ENCODE measurements around the gene CCDC88B.
"Not testable (repeated sequence)": the region's sequence is repeated elsewhere in the genome, so short reads cannot be mapped to it uniquely, and the experiment has no call there.

CCDC88B gene

GRCh38 chr11:64315667-64316526, 24.1 kb upstream of the CCDC88B start:
- not testable (repeated sequence) for H3K4me3 ChIP-seq (ENCODE audit: low read length in 2 of 2); H3K9ac ChIP-seq (ENCODE audit: low read depth in 1 of 2, low read length in 2 of 2); H3K9me3 ChIP-seq (ENCODE audit: control insufficient read depth in 2 of 2, low read length in 2 of 2); H3K27me3 ChIP-seq (ENCODE audit: control insufficient read depth in 2 of 2, insufficient read depth in 2 of 2, low read length in 2 of 2)
- peaks cover 35 to 36% of the 10 kb centered on the region in 2 donors for H3K36me3 ChIP-seq (ENCODE audit: control insufficient read depth in 2 of 2, insufficient read depth in 2 of 2, low read length in 2 of 2)
- H3K4me1 ChIP-seq (ENCODE audit: control insufficient read depth in 2 of 2, insufficient read depth in 2 of 2, low read length in 2 of 2) = peaks cover 25 to 34% of the 10 kb centered on the region in 2 donors
- H3K27ac ChIP-seq (ENCODE audit: low read depth in 2 of 2, low read length in 2 of 2) = peak overlapping the region in 1 of 2 donors; percentile 9

- peaks cover 31 to 43% of the 10 kb centered on the region in 2 donors for H3K4me1 ChIP-seq (ENCODE audit: control insufficient read depth in 2 of 2, insufficient read depth in 2 of 2, low read length in 2 of 2)
- peaks cover 34 to 35% of the 10 kb centered on the region in 2 donors for H3K36me3 ChIP-seq (ENCODE audit: control insufficient read depth in 2 of 2, insufficient read depth in 2 of 2, low read length in 2 of 2)
Observed at GRCh38 chr11:64316672-64317324, 23.2 kb upstream of the CCDC88B start.

DNA sequence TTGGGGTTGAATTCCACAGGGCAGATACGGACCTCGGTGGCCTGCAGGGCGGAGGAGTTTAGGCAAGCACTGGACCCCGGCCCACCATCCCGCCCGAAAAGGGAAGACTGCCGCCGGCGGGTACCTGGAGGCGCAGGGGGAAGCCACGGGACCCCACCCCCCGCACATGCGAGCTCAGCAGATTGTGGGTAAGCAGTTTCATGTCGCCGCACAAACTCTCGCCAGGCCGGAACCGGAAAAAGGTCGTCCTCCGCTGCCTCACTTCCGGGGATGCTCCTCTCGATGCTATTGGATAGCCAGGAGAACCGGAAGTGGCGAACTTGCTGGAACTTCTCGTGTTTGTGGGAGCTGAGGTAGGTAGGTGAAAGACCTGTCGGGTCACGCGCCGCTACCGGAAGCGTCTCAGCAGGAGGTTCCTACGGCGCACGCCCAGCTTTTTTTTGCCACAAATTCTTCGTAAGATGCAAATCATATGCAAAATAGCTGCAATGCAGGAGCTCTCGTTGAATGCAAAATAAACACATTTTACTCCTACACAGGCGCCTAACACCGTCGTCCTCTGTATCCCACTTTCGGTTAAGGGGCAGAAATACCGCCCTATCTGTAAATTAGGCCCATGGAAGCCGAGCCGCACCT, 22.6 kb upstream of the CCDC88B start, which contains the start of gene TRMT112:
TSS of gene TRMT112 (minus strand) at position 235 of the 636 bp plus-strand sequence. CDS start at position 202, 33 bp downstream.
- H3K36me3 ChIP-seq (ENCODE audit: control insufficient read depth in 2 of 2, insufficient read depth in 2 of 2, low read length in 2 of 2) = peaks cover 36 to 37% of the 10 kb centered on the region in 2 donors
- no peaks in the 10 kb centered on the region for H3K9me3 ChIP-seq (ENCODE audit: control insufficient read depth in 2 of 2, low read length in 2 of 2)
- H3K4me3 ChIP-seq (ENCODE audit: low read length in 2 of 2) = peak within 1 kb of the TSS; percentile 78 to 96
- peak within 1 kb of the TSS; percentile 98 to 100 for H3K27ac ChIP-seq (ENCODE audit: low read depth in 2 of 2, low read length in 2 of 2)
- H3K4me1 ChIP-seq (ENCODE audit: control insufficient read depth in 2 of 2, insufficient read depth in 2 of 2, low read length in 2 of 2) = peaks cover 34 to 49% of the 10 kb centered on the region in 2 donors
- peak within 1 kb of the TSS; percentile 88 to 99 for H3K9ac ChIP-seq (ENCODE audit: low read depth in 1 of 2, low read length in 2 of 2)
- H3K27me3 ChIP-seq (ENCODE audit: control insufficient read depth in 2 of 2, insufficient read depth in 2 of 2, low read length in 2 of 2) = no peaks in the 10 kb centered on the region

More at GRCh38 chr11:64316672-64317324, 23.2 kb upstream of the CCDC88B start:
- H3K9me3 ChIP-seq (ENCODE audit: control insufficient read depth in 2 of 2, low read length in 2 of 2) = no peaks in the 10 kb centered on the region
- no peaks in the 10 kb centered on the region for H3K27me3 ChIP-seq (ENCODE audit: control insufficient read depth in 2 of 2, insufficient read depth in 2 of 2, low read length in 2 of 2)
- peak overlapping the region; percentile 88 to 99 for H3K9ac ChIP-seq (ENCODE audit: low read depth in 1 of 2, low read length in 2 of 2)
- peak overlapping the region; percentile 98 to 100 for H3K27ac ChIP-seq (ENCODE audit: low read depth in 2 of 2, low read length in 2 of 2)
- peak overlapping the region; percentile 78 to 96 for H3K4me3 ChIP-seq (ENCODE audit: low read length in 2 of 2)

- H3K27ac ChIP-seq (ENCODE audit: low read depth in 2 of 2, low read length in 2 of 2) = peak within 1 kb of the TSS; percentile 98 to 100
- no peaks in the 10 kb centered on the region for H3K27me3 ChIP-seq (ENCODE audit: control insufficient read depth in 2 of 2, insufficient read depth in 2 of 2, low read length in 2 of 2)
- no peaks in the 10 kb centered on the region for H3K9me3 ChIP-seq (ENCODE audit: control insufficient read depth in 2 of 2, low read length in 2 of 2)
- H3K4me3 ChIP-seq (ENCODE audit: low read length in 2 of 2) = peak within 1 kb of the TSS; percentile 78 to 96
- peaks cover 34 to 36% of the 10 kb centered on the region in 2 donors for H3K36me3 ChIP-seq (ENCODE audit: control insufficient read depth in 2 of 2, insufficient read depth in 2 of 2, low read length in 2 of 2)
- peaks cover 42 to 53% of the 10 kb centered on the region in 2 donors for H3K4me1 ChIP-seq (ENCODE audit: control insufficient read depth in 2 of 2, insufficient read depth in 2 of 2, low read length in 2 of 2)
- H3K9ac ChIP-seq (ENCODE audit: low read depth in 1 of 2, low read length in 2 of 2) = peak within 1 kb of the TSS; percentile 88 to 99
Observed at GRCh38 chr11:64317961-64318765, 21.8 kb upstream of the CCDC88B start, which contains the start of gene PRDX5. Gene PRDX5 (plus strand): TSS chr11:64318121. CDS start chr11:64318216, 95 bp downstream.

- peak overlapping the region; percentile 88 to 99 for H3K9ac ChIP-seq (ENCODE audit: low read depth in 1 of 2, low read length in 2 of 2)
- peak overlapping the region; percentile 98 to 100 for H3K27ac ChIP-seq (ENCODE audit: low read depth in 2 of 2, low read length in 2 of 2)
- H3K27me3 ChIP-seq (ENCODE audit: control insufficient read depth in 2 of 2, insufficient read depth in 2 of 2, low read length in 2 of 2) = no peaks in the 10 kb centered on the region
- no peaks in the 10 kb centered on the region for H3K9me3 ChIP-seq (ENCODE audit: control insufficient read depth in 2 of 2, low read length in 2 of 2)
- peak overlapping the region; percentile 78 to 96 for H3K4me3 ChIP-seq (ENCODE audit: low read length in 2 of 2)
- H3K4me1 ChIP-seq (ENCODE audit: control insufficient read depth in 2 of 2, insufficient read depth in 2 of 2, low read length in 2 of 2) = peaks cover 45 to 53% of the 10 kb centered on the region in 2 donors
- H3K36me3 ChIP-seq (ENCODE audit: control insufficient read depth in 2 of 2, insufficient read depth in 2 of 2, low read length in 2 of 2) = peaks cover 30 to 36% of the 10 kb centered on the region in 2 donors
Observed at GRCh38 chr11:64318766-64319761, 20.9 kb upstream of the CCDC88B start.

DNA sequence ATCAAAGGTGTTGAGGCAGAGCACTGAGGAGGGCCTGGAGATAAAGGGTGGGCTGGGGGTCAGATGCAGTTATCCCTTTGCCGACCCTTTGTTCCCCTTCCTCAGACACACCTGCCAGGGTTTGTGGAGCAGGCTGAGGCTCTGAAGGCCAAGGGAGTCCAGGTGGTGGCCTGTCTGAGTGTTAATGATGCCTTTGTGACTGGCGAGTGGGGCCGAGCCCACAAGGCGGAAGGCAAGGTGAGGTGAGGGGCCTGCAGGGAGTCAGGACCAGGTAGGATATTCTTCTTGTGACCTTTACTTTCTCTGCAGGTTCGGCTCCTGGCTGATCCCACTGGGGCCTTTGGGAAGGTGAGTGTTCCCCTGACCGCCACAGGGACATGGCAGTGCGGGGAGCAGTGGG, 19.4 kb upstream of the CCDC88B start:
- H3K27ac ChIP-seq (ENCODE audit: low read depth in 2 of 2, low read length in 2 of 2) = peak overlapping the region; percentile 98 to 100

GRCh38 chr11:64321026-64321425, 19.0 kb upstream of the CCDC88B start:
- no peaks in the 10 kb centered on the region for H3K27me3 ChIP-seq (ENCODE audit: control insufficient read depth in 2 of 2, insufficient read depth in 2 of 2, low read length in 2 of 2)
- H3K9me3 ChIP-seq (ENCODE audit: control insufficient read depth in 2 of 2, low read length in 2 of 2) = no peaks in the 10 kb centered on the region
- peaks cover 44 to 47% of the 10 kb centered on the region in 2 donors for H3K4me1 ChIP-seq (ENCODE audit: control insufficient read depth in 2 of 2, insufficient read depth in 2 of 2, low read length in 2 of 2)
- peak overlapping the region; percentile 32 to 45 for H3K9ac ChIP-seq (ENCODE audit: low read depth in 1 of 2, low read length in 2 of 2)
- H3K36me3 ChIP-seq (ENCODE audit: control insufficient read depth in 2 of 2, insufficient read depth in 2 of 2, low read length in 2 of 2) = peaks cover 12 to 18% of the 10 kb centered on the region in 2 donors
- H3K4me3 ChIP-seq (ENCODE audit: low read length in 2 of 2) = no peak overlapping the region
- peak overlapping the region; percentile 98 to 100 for H3K27ac ChIP-seq (ENCODE audit: low read depth in 2 of 2, low read length in 2 of 2)

More for the DNA sequence above, 19.4 kb upstream of the CCDC88B start:
- peaks cover 16 to 23% of the 10 kb centered on the region in 2 donors for H3K36me3 ChIP-seq (ENCODE audit: control insufficient read depth in 2 of 2, insufficient read depth in 2 of 2, low read length in 2 of 2)
- H3K9me3 ChIP-seq (ENCODE audit: control insufficient read depth in 2 of 2, low read length in 2 of 2) = no peaks in the 10 kb centered on the region
- peak overlapping the region; percentile 41 to 88 for H3K9ac ChIP-seq (ENCODE audit: low read depth in 1 of 2, low read length in 2 of 2)
- no peaks in the 10 kb centered on the region for H3K27me3 ChIP-seq (ENCODE audit: control insufficient read depth in 2 of 2, insufficient read depth in 2 of 2, low read length in 2 of 2)
- peak overlapping the region; percentile 5 to 6 for H3K4me3 ChIP-seq (ENCODE audit: low read length in 2 of 2)
- H3K4me1 ChIP-seq (ENCODE audit: control insufficient read depth in 2 of 2, insufficient read depth in 2 of 2, low read length in 2 of 2) = peaks cover 45 to 48% of the 10 kb centered on the region in 2 donors

DNA sequence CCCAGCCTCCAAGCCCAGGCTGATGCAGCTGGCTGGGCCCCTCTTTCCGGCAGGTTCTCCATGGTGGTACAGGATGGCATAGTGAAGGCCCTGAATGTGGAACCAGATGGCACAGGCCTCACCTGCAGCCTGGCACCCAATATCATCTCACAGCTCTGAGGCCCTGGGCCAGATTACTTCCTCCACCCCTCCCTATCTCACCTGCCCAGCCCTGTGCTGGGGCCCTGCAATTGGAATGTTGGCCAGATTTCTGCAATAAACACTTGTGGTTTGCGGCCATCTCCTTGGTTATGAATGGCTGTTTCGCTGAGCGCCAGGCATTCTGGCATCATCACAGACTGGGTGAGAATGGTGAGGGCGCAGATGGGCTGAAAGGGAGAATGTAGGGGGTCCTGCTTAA, 18.5 kb upstream of the CCDC88B start:
- no peaks in the 10 kb centered on the region for H3K9me3 ChIP-seq (ENCODE audit: control insufficient read depth in 2 of 2, low read length in 2 of 2)
- H3K27me3 ChIP-seq (ENCODE audit: control insufficient read depth in 2 of 2, insufficient read depth in 2 of 2, low read length in 2 of 2) = no peaks in the 10 kb centered on the region
- peaks cover 9 to 13% of the 10 kb centered on the region in 2 donors for H3K36me3 ChIP-seq (ENCODE audit: control insufficient read depth in 2 of 2, insufficient read depth in 2 of 2, low read length in 2 of 2)
- H3K27ac ChIP-seq (ENCODE audit: low read depth in 2 of 2, low read length in 2 of 2) = peak overlapping the region; percentile 98 to 100
- peak overlapping the region in 1 of 2 donors; percentile 13 for H3K4me3 ChIP-seq (ENCODE audit: low read length in 2 of 2)
- peaks cover 40 to 42% of the 10 kb centered on the region in 2 donors for H3K4me1 ChIP-seq (ENCODE audit: control insufficient read depth in 2 of 2, insufficient read depth in 2 of 2, low read length in 2 of 2)
- H3K9ac ChIP-seq (ENCODE audit: low read depth in 1 of 2, low read length in 2 of 2) = peak overlapping the region in 1 of 2 donors; percentile 45

Data from mucosa of rectum (tissue), 2 donors.